PFSK-1 (cell line): ENCODE measurements around the gene BMX. TPM values are rescaled to one million over a fixed set of nuclear protein-coding genes. Genes with fewer than 3 reads are reported as not detected.

Experiments
- FOXP2 ChIP-seq: optimal IDR thresholded peaks from 2 replicates; pipeline ENCODE3; 2011; ENCODE audit warnings: borderline replicate concordance, control low read depth, inconsistent platforms; ENCODE audit not compliant: insufficient read depth; ENCODE audit errors: extremely low read length, extremely low read depth
- POLR2AphosphoS5 ChIP-seq: IDR thresholded peaks from 2 replicates; pipeline ENCODE4 v1.6.1; 2012; ENCODE audit warnings: low read depth, mild to moderate bottlenecking, control low read depth, low read length, moderate library complexity
- SIN3A ChIP-seq: IDR thresholded peaks from 2 replicates; pipeline ENCODE4 v1.6.1; 2012; ENCODE audit warnings: mild to moderate bottlenecking, low read length, moderate library complexity, borderline replicate concordance; ENCODE audit not compliant: insufficient read depth
- TAF1 ChIP-seq: IDR thresholded peaks from 2 replicates; pipeline ENCODE4 v1.6.1; 2012; ENCODE audit warnings: low read length, control low read depth, borderline replicate concordance; ENCODE audit not compliant: insufficient read depth
- polyA plus RNA-seq: library from polyadenylated mRNA; unstranded; fragments of >200 nt; gene quantifications from one replicate; pipeline ENCODE4 v1.2.1, GENCODE V29; 2012; ENCODE audit warnings: low read depth, missing spikeins; ENCODE audit not compliant: insufficient read length
- TF ChIP-seq, protein P1 (sequence below), 2 experiments: IDR thresholded peaks; 2 replicates each; pipeline versions ENCODE4 v1.6.1 to v1.8.0; 2011 to 2012; ENCODE audit warnings: low read depth in 2 of 2, low read length in 2 of 2, control low read depth in 1 of 2, inconsistent platforms in 1 of 2, mild to moderate bottlenecking in 1 of 2, moderate library complexity in 1 of 2; ENCODE audit not compliant: insufficient read depth in 1 of 2

The BMX gene
- polyA plus RNA-seq = not detected

DNA sequence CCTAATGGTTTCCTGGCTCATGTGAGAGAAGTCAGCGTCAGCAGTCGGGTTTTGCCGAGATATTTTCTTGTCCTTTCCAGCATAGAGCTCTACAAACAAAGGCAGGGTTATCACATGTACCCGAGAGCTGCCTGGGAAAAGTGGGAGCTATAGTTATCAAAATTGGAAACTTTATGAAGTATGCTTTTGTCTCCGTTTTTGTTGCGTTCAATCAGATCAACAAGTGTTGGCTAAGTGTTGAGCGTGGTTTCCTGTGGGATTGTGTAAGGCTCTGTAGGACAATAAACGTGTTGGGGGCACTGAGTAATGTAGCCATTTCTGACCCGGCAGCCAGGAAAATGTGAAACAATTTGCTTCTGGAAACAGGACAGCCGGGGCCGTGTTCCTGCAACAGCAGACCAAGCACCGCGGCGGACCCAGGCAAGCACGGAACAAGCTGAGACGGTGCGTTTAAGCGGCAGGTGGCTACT lies at the start of gene BMX:
Gene BMX, plus strand, starts transcription at position 311 of the 470 bp plus-strand sequence. CDS start 7,547 bp downstream, outside the sequence.
- no peak for TF ChIP-seq TAF1
- TF ChIP-seq POLR2AphosphoS5 = no peak
- no peak for TF ChIP-seq FOXP2
- no peak for TF ChIP-seq SIN3A
- TF ChIP-seq, protein P1, sequence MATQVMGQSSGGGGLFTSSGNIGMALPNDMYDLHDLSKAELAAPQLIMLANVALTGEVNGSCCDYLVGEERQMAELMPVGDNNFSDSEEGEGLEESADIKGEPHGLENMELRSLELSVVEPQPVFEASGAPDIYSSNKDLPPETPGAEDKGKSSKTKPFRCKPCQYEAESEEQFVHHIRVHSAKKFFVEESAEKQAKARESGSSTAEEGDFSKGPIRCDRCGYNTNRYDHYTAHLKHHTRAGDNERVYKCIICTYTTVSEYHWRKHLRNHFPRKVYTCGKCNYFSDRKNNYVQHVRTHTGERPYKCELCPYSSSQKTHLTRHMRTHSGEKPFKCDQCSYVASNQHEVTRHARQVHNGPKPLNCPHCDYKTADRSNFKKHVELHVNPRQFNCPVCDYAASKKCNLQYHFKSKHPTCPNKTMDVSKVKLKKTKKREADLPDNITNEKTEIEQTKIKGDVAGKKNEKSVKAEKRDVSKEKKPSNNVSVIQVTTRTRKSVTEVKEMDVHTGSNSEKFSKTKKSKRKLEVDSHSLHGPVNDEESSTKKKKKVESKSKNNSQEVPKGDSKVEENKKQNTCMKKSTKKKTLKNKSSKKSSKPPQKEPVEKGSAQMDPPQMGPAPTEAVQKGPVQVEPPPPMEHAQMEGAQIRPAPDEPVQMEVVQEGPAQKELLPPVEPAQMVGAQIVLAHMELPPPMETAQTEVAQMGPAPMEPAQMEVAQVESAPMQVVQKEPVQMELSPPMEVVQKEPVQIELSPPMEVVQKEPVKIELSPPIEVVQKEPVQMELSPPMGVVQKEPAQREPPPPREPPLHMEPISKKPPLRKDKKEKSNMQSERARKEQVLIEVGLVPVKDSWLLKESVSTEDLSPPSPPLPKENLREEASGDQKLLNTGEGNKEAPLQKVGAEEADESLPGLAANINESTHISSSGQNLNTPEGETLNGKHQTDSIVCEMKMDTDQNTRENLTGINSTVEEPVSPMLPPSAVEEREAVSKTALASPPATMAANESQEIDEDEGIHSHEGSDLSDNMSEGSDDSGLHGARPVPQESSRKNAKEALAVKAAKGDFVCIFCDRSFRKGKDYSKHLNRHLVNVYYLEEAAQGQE (IDR thresholded peaks at IDR 0.05; ENCODE audit: insufficient read depth in 1 of 2, low read depth in 2 of 2, low read length in 2 of 2) = no peak

DNA sequence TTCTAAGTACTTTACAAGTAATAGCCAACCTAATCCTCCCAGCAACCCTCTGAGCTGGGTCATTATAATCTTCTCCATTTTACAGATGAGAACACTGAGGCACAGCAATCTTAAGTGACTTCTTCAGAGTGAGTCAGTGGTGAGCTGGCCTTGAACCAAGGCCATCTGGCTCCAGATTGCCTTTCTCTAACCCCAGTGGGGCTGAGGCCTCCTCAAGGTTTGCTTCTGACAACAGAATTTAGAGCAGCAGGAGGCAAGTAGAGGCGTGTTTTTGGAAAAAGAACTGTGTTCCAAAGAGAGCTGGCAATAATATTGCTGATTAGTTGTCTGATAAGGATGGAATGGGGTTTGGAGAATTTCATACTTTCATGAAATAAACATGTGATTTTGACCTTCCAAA lies 48.7 kb upstream of the BMX start:
- TF ChIP-seq SIN3A (no peak), POLR2AphosphoS5 (no peak), TAF1 (no peak), FOXP2 (no peak)
- TF ChIP-seq, protein P1 (IDR thresholded peaks at IDR 0.05; ENCODE audit: insufficient read depth in 1 of 2, low read depth in 2 of 2, low read length in 2 of 2) = no peak

DNA sequence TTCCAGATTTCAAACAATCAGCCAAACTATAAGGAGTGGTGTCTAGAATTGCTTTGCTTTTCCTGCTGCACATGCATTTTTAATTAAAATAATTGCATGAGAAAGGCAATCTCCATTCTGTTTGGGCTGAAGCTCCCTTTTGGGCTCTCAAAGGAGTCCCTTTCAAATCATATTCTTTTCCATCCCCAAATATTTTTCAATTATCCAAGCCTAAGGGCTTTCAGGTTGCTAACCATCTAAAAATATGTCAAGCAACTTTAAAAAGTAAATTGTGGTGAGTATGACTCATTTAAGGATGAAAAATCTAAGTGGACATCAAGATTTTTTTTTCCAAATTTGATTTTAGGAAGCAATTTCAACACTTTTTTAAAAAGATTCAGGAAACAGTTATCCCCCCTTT lies 35.9 kb upstream of the BMX start:
- TF ChIP-seq TAF1 = no peak
- TF ChIP-seq FOXP2 = no peak
- TF ChIP-seq, protein P1 (IDR thresholded peaks at IDR 0.05; ENCODE audit: insufficient read depth in 1 of 2, low read depth in 2 of 2, low read length in 2 of 2) = no peak
- TF ChIP-seq SIN3A = no peak
- no peak for TF ChIP-seq POLR2AphosphoS5

DNA sequence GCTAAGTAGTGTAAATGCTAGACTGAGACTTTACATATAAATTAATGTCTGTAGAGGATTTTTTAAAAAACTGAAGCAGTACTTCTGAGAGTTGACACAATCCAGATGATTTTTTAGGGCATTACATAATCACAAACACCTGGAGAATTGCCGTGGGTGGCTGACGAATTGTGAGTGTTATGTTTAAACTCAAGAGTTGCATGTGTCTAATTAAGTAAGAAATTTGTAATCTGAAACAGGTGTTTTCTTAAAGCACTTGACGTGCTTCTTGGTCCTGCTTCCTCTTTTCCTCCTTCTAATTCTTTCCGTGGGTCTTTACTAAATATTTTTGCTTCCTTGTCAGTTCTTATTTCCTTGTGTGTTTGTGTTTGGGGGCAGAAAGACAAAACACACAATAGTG lies 35.3 kb upstream of the BMX start:
- TF ChIP-seq, protein P1 (IDR thresholded peaks at IDR 0.05; ENCODE audit: insufficient read depth in 1 of 2, low read depth in 2 of 2, low read length in 2 of 2) = no peak
- no peak for TF ChIP-seq POLR2AphosphoS5
- TF ChIP-seq SIN3A = no peak

DNA sequence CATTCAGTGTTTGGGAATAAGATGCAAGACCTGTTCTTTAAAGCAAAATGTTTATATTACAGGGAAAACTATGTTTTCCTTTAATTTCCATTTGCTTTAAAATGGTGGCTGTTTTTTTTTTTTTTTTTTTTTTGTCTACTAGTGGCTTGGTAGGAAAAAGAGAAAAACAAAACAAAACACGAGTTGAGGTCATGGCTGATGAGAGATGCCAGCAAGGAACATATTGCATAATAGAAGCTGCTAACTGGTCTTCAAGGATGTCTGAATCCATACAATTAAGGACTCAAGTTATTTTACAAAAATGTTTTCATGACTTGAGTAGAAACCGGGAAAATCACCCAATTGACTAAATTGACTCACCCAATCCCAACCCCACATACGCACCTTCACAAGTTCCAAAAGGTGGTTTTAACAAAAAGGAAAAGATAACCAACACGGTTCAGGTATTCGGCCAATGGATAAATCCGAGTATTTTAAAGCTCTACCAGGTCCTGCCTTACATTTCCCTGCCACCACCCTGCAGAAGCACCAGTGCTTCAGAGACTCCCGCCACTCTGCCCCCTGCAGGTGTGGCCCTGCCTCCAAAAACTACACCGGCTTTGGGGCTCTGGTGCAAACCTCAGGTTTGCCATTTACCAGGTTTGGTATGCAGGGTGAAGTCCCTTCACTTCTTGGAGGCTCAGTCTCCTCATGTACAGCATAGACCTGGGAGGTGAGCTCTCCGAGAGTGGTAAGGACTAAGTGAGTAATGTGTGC lies 34.5 kb upstream of the BMX start:
- TF ChIP-seq TAF1 (no peak), SIN3A (no peak), FOXP2 (no peak), POLR2AphosphoS5 (no peak)
- TF ChIP-seq, protein P1 (IDR thresholded peaks at IDR 0.05; ENCODE audit: insufficient read depth in 1 of 2, low read depth in 2 of 2, low read length in 2 of 2) = no peak
